ENCODE results near the gene PIKFYVE.
"Not testable (repeated sequence)": the region's sequence is repeated elsewhere in the genome, so short reads cannot be mapped to it uniquely, and the experiment has no call there.

PIKFYVE gene

GRCh38 chr2:208265801-208266552 lies at the start of gene PIKFYVE:
TSS of gene PIKFYVE (plus strand) at chr2:208266255. CDS start at chr2:208271520, 5,265 bp downstream.
- DNase-seq = peak; percentile 78 to 99 (median 97)

- not testable (repeated sequence) for DNase-seq
Measured at GRCh38 chr2:208221873-208222272, 44.2 kb upstream of the PIKFYVE start.

- DNase-seq = no peak
Measured at GRCh38 chr2:208222351-208222750, 43.7 kb upstream of the PIKFYVE start.

GRCh38 chr2:208224802-208225201 lies 41.3 kb upstream of the PIKFYVE start:
- DNase-seq = no peak

GRCh38 chr2:208227581-208228232 lies 38.3 kb upstream of the PIKFYVE start:
- no peak for DNase-seq

GRCh38 chr2:208228476-208228875 lies 37.6 kb upstream of the PIKFYVE start:
- DNase-seq = no peak

GRCh38 chr2:208234786-208235185 lies 31.3 kb upstream of the PIKFYVE start:
- DNase-seq = no peak

- no peak for DNase-seq
Measured at GRCh38 chr2:208235860-208236259, 30.2 kb upstream of the PIKFYVE start.

GRCh38 chr2:208239770-208240493 lies 26.1 kb upstream of the PIKFYVE start:
- no peak for DNase-seq

GRCh38 chr2:208240619-208241209 lies 25.3 kb upstream of the PIKFYVE start:
- no peak for DNase-seq

- DNase-seq = no peak
Measured at GRCh38 chr2:208244422-208244821, 21.6 kb upstream of the PIKFYVE start.

- DNase-seq = no peak
Measured at GRCh38 chr2:208245746-208246145, 20.3 kb upstream of the PIKFYVE start.

GRCh38 chr2:208248601-208249000 lies 17.5 kb upstream of the PIKFYVE start:
- DNase-seq = no peak

GRCh38 chr2:208249296-208249695 lies 16.8 kb upstream of the PIKFYVE start:
- DNase-seq = no peak

GRCh38 chr2:208250388-208250787 lies 15.7 kb upstream of the PIKFYVE start:
- DNase-seq = no peak

GRCh38 chr2:208251098-208251497 lies 15.0 kb upstream of the PIKFYVE start:
- no peak for DNase-seq

- DNase-seq = peak in 1 of 51 donors; percentile 21
Measured at GRCh38 chr2:208252716-208253492, 13.2 kb upstream of the PIKFYVE start.

- DNase-seq = peak in 1 of 51 donors; percentile 23
Measured at GRCh38 chr2:208253600-208254117, 12.4 kb upstream of the PIKFYVE start.

GRCh38 chr2:208254118-208254870 lies 11.8 kb upstream of the PIKFYVE start:
- DNase-seq = peak; percentile 27 to 91 (median 75)

All from hypothalamus (tissue), 51 donors.